Measurements from ENCODE around the gene CD68.

- no peak for TF ChIP-seq POLR2A (IDR thresholded peaks at IDR 0.05)
- TF ChIP-seq CTCF (IDR thresholded peaks at IDR 0.05): no peak
Measured at GRCh38 chr17:7580604-7581575, 1.5 kb downstream of the CD68 start.
